Measurements from ENCODE around the gene CALD1.

The CALD1 gene

DNA sequence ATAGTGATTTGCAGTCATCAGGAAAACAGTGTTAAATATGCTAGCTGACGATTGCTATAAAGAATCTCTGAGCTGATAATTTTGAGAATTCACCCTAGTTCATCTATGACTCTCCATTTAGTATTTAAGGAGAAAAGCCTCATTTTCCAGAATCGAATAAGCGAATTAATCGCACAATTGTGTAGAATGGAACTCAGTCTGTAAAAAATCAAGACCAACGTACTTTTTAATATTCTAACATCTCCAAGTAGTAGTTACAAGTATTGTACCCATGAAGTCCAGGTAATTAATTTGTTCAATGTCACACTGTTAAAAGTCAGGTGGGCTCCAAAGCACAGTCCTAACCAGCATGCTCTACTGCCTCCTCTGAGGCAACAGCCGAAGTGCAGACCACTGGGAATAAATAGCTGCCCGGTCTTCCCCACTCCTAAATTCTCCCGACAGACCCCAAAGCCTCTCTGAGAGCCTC is 206.5 kb downstream of the CALD1 start:
- CTCF ChIA-PET: interaction anchor here (0.9 to 2.2 kb wide), 9 partner anchors 13 to 352 kb away, joined by 3 to 15 read pairs (median 3); partner anchors contain the start of gene CYREN
- DNase-seq (ENCODE audit: low read depth, low spot score): no peak
- H3K4me3 ChIP-seq (ENCODE audit: low read depth, low read length): peak overlapping the region; percentile 87
- POLR2A ChIA-PET: interaction anchor here (0.6 to 1.1 kb wide), 4 partner anchors 11 to 235 kb away, joined by 3 read pairs; partner anchors contain the start of gene CYREN
- TF ChIP-seq, protein P1, sequence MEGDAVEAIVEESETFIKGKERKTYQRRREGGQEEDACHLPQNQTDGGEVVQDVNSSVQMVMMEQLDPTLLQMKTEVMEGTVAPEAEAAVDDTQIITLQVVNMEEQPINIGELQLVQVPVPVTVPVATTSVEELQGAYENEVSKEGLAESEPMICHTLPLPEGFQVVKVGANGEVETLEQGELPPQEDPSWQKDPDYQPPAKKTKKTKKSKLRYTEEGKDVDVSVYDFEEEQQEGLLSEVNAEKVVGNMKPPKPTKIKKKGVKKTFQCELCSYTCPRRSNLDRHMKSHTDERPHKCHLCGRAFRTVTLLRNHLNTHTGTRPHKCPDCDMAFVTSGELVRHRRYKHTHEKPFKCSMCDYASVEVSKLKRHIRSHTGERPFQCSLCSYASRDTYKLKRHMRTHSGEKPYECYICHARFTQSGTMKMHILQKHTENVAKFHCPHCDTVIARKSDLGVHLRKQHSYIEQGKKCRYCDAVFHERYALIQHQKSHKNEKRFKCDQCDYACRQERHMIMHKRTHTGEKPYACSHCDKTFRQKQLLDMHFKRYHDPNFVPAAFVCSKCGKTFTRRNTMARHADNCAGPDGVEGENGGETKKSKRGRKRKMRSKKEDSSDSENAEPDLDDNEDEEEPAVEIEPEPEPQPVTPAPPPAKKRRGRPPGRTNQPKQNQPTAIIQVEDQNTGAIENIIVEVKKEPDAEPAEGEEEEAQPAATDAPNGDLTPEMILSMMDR (IDR thresholded peaks at IDR 0.05; ENCODE audit: insufficient read depth, low read length, missing control alignments): no peak

DNA sequence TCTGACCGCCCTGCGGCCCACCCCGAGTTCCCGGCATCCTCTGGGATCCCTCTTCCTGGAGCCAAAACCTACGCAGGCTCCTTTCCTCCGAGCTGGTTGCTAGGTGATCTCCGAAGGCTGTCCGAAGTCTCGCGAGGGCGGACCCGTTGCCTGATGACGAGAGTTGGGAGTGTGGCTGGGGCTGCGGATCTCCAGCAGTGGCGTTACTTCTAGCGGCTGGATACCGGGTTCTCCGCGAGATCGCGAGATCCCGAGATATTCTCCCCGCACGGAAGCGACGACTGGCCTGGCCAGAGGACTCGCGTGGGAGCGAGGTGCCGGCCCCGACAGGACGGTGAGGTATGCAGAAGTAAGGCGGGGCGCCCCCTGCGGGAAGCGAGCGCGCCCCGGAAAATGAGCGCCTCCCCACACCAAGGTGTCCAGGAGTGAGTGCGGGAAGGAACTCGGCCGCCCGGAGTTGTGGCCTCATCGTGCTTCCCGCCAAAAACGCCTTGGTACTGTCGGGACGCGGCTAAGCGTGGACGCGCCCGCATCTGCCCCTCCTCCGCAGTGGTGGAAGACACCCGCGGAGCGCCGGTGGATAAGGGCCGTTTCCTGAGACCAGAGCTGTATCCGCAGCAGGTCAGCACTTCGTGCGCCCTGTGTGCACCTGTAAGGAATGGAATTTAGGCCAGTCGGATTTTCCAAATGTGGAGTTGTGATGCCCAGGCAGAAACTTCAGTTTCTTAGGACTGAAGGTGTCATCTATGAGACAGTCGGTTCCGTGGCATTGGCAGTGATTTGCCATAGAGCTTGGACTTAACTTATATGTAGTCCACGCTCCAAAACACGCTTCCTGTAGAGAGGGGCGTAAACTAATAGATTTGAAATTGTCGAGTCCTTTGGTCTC is 207.2 kb downstream of the CALD1 start, which contains the start of gene AGBL3:
TSS of gene AGBL3 (plus strand) at position 146 of the 889 bp plus-strand sequence. CDS start 1,426 bp downstream, outside the sequence.
- TF ChIP-seq, protein P1 (IDR thresholded peaks at IDR 0.05; ENCODE audit: insufficient read depth, low read length, missing control alignments): peak; percentile 67
- peak within 1 kb of the TSS; percentile 87 for H3K4me3 ChIP-seq (ENCODE audit: low read depth, low read length)
- CTCF ChIA-PET: interaction anchor here (0.6 to 2.2 kb wide), 12 partner anchors 11 to 352 kb away, joined by 3 to 15 read pairs (median 3); partner anchors contain the start of gene CYREN
- POLR2A ChIA-PET: interaction anchor here (0.6 to 1.1 kb wide), 4 partner anchors 10 to 235 kb away, joined by 3 read pairs; partner anchors contain the start of gene CYREN
- peak; percentile 47 for DNase-seq (ENCODE audit: low read depth, low spot score)

DNA sequence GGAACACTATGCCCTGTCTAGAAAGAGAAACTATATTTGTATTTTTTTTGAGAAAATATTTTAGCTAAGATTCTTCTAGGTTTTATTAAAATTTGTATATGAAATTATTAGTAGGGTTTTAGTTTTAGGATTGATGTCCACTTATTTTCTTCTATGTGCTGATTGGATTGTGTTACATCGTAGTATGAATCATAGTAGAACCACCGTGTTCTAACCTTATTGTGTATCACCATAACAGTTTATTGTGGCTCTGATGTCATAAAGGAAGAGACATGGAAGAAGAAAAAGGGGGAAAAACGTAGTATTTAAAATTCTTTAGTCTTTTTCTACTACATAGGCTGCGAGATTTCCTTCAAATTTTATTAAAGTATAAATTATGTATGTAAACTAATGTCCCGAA is 208.7 kb downstream of the CALD1 start:
- H3K4me3 ChIP-seq (ENCODE audit: low read depth, low read length): no peak overlapping the region
- TF ChIP-seq, protein P1 (IDR thresholded peaks at IDR 0.05; ENCODE audit: insufficient read depth, low read length, missing control alignments): no peak
- DNase-seq (ENCODE audit: low read depth, low spot score): no peak
- ChIA-PET POLR2A (no interaction called here), CTCF (interaction anchor here (0.6 to 1.5 kb wide), 2 partner anchors 10 to 181 kb away, joined by 3 read pairs; no protein-coding TSS in a partner anchor)

DNA sequence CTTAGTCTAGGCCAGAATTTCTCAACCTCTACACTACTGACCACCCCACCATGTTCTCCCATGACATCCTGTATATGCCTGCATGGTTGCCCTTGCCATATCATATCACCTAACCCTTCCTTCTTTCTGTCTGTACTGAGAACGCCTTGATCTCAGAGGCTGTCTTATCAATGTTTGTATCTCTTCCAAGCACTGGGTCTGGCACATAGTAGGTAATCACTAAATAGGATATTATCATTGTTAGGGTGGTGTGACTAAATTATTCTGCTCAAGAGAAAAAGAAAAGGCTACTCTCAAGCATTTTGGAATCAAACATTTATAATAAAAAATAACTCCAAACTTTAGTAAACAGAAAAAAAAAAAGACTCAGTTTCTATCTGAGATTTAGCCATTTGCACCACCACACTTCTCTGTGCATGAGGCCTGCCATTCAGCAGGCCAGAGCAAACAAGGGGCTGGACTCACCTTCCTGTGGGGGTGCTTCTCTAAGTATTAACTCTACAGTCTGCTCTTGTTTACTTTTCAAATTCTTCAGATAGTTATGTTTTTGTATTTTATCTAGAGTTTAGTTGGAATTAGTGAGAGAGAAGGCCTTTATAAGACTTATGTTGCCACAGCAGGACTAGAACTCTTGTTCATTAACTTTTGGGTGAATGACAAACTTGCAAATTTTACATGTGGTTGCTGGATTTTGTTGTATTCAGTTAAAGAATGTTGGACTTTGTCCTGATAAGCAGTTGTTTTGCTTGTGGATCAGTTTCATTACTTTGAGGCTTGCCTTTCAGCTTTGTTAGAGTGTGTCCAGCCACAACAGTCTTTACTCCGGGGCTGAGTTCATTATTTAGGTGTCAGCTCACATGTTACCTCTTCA is 212.3 kb downstream of the CALD1 start:
- TF ChIP-seq, protein P1 (IDR thresholded peaks at IDR 0.05; ENCODE audit: insufficient read depth, low read length, missing control alignments): no peak
- CTCF ChIA-PET: no interaction called here
- POLR2A ChIA-PET: no interaction called here
- DNase-seq (ENCODE audit: low read depth, low spot score): no peak
- H3K4me3 ChIP-seq (ENCODE audit: low read depth, low read length): no peak overlapping the region

DNA sequence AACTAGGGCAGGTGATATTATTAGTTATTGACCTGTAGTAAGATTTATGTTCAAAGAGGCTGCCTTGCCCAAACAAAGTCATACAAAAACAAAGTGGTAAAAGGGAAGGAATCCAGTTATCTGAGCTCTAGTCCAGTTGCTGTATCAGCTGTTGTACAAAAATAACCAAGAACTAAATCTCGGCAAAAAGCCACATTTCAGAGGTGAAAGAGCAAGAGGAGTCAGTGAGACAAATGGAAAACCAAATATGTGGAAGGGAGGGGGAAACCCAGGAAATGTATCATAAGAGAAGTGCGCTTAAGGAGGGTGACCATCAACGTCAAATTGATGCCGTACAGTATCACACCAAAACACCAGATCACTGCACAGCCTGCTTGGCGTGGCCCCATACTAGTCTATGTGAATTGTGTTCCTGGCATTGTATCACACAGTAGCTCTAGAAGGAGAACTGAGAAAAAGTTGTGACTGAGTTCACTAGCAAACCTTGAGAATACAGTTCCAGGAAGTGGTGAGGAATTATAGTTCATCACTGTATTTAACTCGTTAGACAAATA is 213.3 kb downstream of the CALD1 start:
- no peak overlapping the region for H3K4me3 ChIP-seq (ENCODE audit: low read depth, low read length)
- ChIA-PET CTCF (no interaction called here), POLR2A (no interaction called here)
- no peak for DNase-seq (ENCODE audit: low read depth, low spot score)
- TF ChIP-seq, protein P1 (IDR thresholded peaks at IDR 0.05; ENCODE audit: insufficient read depth, low read length, missing control alignments): no peak

Data from AG04449 (cell line).